ENCODE data around the gene DNAH10.

Gene DNAH10

DNA sequence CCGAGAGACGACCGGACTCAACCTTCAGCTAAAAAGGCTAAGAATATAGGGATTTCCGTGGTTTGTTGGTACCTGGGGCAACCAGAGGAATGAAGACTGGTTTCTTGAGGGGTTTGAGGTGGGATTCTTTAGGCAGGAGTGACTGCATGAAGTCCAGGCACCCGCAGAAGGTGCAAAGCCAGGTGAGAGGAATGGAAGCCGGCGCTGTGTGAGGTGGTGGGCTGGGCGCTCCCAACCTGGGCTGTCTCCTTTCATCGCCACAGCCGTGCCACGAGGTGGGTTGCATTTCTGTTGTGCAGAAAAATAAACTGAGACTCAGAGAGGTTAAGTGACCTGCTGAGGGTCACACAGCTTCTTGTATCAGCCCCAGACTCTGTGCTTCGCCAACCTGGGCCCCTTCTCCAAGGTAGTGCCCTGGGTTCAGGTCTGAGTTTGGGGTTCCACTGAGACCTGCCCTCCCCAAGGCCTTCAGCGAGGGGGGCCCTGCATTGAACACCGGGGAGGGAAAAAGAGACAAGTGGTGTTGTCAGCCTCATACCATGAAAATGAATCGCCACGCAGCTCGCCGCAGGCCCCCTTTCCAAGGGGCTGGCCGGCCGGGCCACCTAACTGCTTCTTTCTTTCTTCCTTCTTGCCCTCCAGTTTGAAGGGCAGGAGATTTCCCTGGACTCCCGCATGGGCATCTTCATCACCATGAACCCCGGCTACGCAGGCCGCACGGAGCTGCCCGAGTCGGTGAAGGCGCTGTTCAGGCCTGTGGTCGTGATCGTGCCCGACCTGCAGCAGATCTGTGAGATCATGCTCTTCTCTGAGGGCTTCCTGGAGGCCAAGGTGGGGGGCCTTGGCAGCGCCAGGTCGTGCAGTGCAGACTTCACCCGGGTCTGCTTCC, 88.4 kb downstream of the DNAH10 start:
- no peak for TF ChIP-seq ZFX (IDR thresholded peaks at IDR 0.05)
- TF ChIP-seq, protein P1, sequence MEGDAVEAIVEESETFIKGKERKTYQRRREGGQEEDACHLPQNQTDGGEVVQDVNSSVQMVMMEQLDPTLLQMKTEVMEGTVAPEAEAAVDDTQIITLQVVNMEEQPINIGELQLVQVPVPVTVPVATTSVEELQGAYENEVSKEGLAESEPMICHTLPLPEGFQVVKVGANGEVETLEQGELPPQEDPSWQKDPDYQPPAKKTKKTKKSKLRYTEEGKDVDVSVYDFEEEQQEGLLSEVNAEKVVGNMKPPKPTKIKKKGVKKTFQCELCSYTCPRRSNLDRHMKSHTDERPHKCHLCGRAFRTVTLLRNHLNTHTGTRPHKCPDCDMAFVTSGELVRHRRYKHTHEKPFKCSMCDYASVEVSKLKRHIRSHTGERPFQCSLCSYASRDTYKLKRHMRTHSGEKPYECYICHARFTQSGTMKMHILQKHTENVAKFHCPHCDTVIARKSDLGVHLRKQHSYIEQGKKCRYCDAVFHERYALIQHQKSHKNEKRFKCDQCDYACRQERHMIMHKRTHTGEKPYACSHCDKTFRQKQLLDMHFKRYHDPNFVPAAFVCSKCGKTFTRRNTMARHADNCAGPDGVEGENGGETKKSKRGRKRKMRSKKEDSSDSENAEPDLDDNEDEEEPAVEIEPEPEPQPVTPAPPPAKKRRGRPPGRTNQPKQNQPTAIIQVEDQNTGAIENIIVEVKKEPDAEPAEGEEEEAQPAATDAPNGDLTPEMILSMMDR (conservative IDR thresholded peaks at IDR 0.05) = no peak
- H3K27ac ChIP-seq = no peak overlapping the region

DNA sequence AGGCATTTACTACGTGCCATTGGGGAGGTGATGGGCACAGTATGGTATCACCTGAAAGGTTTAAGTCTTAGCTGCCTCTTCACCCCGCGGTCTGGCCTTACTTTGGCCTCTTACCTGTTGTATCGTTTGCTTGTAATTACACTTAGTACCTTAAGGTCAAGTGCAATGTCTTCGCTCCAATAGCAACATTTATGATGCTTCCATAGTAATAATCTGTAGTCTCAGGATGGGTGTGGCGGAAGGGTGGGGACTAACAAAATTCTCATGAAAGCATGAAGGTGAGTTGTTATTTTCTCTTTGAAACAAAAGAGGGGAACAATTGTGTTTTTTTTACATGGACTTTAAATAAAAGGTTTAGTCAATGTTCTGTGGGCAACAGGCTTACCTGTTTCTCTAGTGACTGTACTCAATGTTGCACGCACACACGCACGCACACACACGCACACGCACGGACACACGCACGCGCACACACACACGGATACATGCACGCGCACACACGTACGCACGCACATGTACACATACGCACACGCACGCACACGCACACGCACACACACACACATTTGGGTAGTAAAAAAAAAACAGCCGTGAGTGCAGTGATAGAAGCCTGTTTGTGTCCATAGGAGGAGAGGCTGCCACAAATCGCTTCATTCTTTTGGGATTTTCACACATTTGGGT, 91.4 kb downstream of the DNAH10 start:
- no peak overlapping the region for H3K27ac ChIP-seq
- TF ChIP-seq ZFX (IDR thresholded peaks at IDR 0.05) = no peak
- TF ChIP-seq, protein P1 (conservative IDR thresholded peaks at IDR 0.05) = no peak

DNA sequence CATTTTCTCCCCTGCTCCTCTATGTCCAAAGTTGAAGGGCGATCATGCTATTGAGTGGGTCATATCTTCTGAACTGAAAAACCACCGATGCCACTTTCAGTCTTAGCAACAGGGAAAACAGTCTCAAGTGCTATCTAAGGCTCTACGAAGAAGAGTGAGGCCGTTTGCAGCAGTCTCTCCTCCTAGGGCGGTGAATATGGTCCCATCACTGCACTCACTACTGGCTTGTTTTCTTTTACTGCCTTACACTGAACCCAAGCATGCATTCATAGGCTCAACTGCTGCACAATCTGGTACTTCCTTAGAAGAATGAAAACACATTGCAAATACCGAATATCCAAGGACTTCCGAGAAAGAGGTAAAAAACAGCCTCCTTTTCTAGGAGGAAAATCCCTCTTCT, 92.1 kb downstream of the DNAH10 start:
- H3K27ac ChIP-seq = no peak overlapping the region
- TF ChIP-seq, protein P1 (conservative IDR thresholded peaks at IDR 0.05) = no peak

- TF ChIP-seq, protein P1 (conservative IDR thresholded peaks at IDR 0.05) = no peak
- TF ChIP-seq ZFX (IDR thresholded peaks at IDR 0.05) = no peak
- H3K27ac ChIP-seq = no peak overlapping the region
Measured at GRCh38 chr12:123854918-123855317, 92.8 kb downstream of the DNAH10 start.

- TF ChIP-seq, protein P1 (conservative IDR thresholded peaks at IDR 0.05) = no peak
- no peak for TF ChIP-seq ZFX (IDR thresholded peaks at IDR 0.05)
- no peak overlapping the region for H3K27ac ChIP-seq
Measured at GRCh38 chr12:123856681-123857080, 94.6 kb downstream of the DNAH10 start.

DNA sequence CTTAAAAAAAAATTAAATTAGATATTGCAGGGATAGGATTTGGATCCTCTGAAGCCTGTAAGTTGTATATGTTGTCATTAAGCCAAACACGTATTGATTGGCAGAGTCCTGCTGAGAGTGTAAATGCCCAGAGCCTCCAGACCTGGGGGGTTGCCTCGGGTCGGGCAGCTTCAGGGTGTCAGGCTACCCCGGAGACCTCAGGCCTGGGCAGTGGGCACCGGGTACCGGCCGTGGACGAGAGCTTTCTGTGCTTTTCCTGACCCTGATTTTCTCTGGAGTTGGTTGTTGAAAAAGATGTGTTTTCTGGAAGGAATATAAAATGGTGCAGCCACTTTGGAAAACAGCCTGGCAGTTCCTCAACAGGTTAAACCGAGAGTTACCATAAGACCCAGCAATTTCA, 96.1 kb downstream of the DNAH10 start:
- TF ChIP-seq, protein P1 (conservative IDR thresholded peaks at IDR 0.05) = no peak
- TF ChIP-seq ZFX (IDR thresholded peaks at IDR 0.05) = no peak

GRCh38 chr12:123859035-123859434, 96.9 kb downstream of the DNAH10 start:
- no peak overlapping the region for H3K27ac ChIP-seq
- no peak for TF ChIP-seq ZFX (IDR thresholded peaks at IDR 0.05)
- TF ChIP-seq, protein P1 (conservative IDR thresholded peaks at IDR 0.05) = no peak

More for the DNA sequence above, 96.1 kb downstream of the DNAH10 start:
- no peak overlapping the region for H3K27ac ChIP-seq

All from C4-2B (cell line).